Nephron progenitor cell (in vitro differentiated cells): Measurements from ENCODE around the gene GFOD1.
A peak's percentile ranks its signal among the peaks of the same experiment; 100 is the strongest.

Experiments used
- DNase-seq: peaks from one replicate; pipeline ENCODE4 v3.0.0; 2021
- H3K27ac Mint-ChIP-seq: 2 replicates; pipeline ENCODE4 v1.8.0; 2021; ENCODE audit warnings: mild to moderate bottlenecking, moderate library complexity, mixed read lengths
- H3K27me3 Mint-ChIP-seq: 2 replicates; pipeline ENCODE4 v1.8.0; 2021; ENCODE audit warnings: mild to moderate bottlenecking, low read depth, mixed read lengths; ENCODE audit not compliant: poor library complexity
- H3K36me3 Mint-ChIP-seq: 2 replicates; pipeline ENCODE4 v1.8.0; 2021; ENCODE audit warnings: low read depth, mixed read lengths
- H3K4me1 Mint-ChIP-seq: 2 replicates; pipeline ENCODE4 v1.8.0; 2021; ENCODE audit warnings: mixed read lengths
- H3K4me3 Mint-ChIP-seq: 2 replicates; pipeline ENCODE4 v1.8.0; 2021; ENCODE audit warnings: mild to moderate bottlenecking, moderate library complexity, mixed read lengths
- H3K9me3 Mint-ChIP-seq: 2 replicates; pipeline ENCODE4 v1.8.0; 2021; ENCODE audit warnings: mild to moderate bottlenecking, moderate library complexity, mixed read lengths
- CTCF ChIP-seq: fragments of 200-600 bp; sonication (generic); IDR thresholded peaks from 2 replicates; pipeline ENCODE4 v1.5.0; 2021; ENCODE audit warnings: antibody characterized with exemption

GFOD1 gene

DNA sequence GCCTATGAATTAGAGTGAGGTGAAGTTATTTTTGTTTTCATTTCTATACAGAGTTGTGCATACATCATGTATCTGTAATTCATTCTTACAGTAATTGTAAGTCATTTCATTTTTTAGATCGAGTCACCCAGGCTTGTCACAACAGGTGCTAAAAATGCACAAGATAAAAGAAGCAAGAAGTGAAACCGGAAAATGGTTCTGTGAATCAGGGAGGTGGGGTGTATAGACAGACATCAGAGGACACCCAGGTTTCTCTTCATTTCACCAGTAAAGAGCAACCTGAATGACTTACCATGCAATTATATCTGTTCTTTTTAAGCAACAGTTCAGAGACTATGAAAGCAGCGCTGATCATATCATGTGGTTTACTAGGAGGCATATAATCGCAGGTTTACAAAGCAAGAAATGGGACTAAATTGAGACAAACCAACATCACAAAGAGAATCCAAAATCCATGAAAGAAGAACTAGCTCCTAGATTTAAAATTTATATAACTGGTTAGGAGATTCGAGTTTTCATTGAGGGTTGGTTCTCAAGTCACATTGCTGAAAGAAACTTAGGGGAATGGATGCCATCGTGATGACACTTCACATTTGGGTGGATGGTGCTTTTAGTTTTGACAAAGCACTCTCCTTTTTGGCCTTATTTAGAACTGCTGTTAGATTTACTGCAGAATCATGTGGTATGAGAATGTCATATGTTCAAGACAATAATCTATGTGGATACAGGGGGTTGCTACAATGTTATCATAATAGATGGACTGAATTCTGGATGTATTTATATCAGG is 131.2 kb downstream of the GFOD1 start:
- Mint-ChIP-seq H3K27ac (no peak overlapping the region), H3K4me3 (no peak overlapping the region), H3K9me3 (peaks cover 4% of the 10 kb centered on the region), H3K36me3 (no peaks in the 10 kb centered on the region), H3K4me1 (peaks cover 36% of the 10 kb centered on the region), H3K27me3 (peaks cover under 1% of the 10 kb centered on the region)
- DNase-seq, result no peak
- TF ChIP-seq CTCF, result no peak

GRCh38 chr6:13355043-13355945 is 132.1 kb downstream of the GFOD1 start:
- Mint-ChIP-seq H3K4me3 (no peak overlapping the region), H3K9me3 (peaks cover 4% of the 10 kb centered on the region), H3K4me1 (peaks cover 45% of the 10 kb centered on the region), H3K27ac (no peak overlapping the region), H3K27me3 (peaks cover 7% of the 10 kb centered on the region), H3K36me3 (no peaks in the 10 kb centered on the region)
- no peak for DNase-seq
- no peak for TF ChIP-seq CTCF

- H3K27me3 Mint-ChIP-seq, result peaks cover 7% of the 10 kb centered on the region
- H3K4me3 Mint-ChIP-seq, result no peak overlapping the region
- DNase-seq, result no peak
- peaks cover 4% of the 10 kb centered on the region for H3K9me3 Mint-ChIP-seq
- no peak for TF ChIP-seq CTCF
- no peak overlapping the region for H3K27ac Mint-ChIP-seq
- no peaks in the 10 kb centered on the region for H3K36me3 Mint-ChIP-seq
- peaks cover 47% of the 10 kb centered on the region for H3K4me1 Mint-ChIP-seq
Measured at GRCh38 chr6:13354331-13355042, 132.9 kb downstream of the GFOD1 start.

DNA sequence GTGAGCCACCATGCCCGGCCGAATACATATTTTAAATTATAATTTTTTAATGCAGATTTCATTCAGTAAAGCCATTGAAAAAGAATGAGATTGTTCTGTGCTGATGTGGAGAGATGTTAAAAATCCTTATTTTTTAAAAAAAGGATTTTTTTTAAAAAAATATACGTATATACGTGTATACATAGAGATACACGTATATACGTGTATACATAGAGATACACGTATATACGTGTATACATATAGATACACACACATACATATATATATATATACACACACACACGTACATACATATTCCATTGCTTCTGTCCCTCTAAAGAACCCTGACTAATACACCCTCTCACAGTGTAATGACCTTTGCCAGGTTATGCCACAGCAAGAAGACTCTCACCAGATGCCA is 135.2 kb downstream of the GFOD1 start:
- H3K27ac Mint-ChIP-seq, result no peak overlapping the region
- H3K27me3 Mint-ChIP-seq, result peaks cover 7% of the 10 kb centered on the region
- H3K4me3 Mint-ChIP-seq, result no peak overlapping the region
- peaks cover 50% of the 10 kb centered on the region for H3K4me1 Mint-ChIP-seq
- H3K36me3 Mint-ChIP-seq, result no peaks in the 10 kb centered on the region
- TF ChIP-seq CTCF, result no peak
- H3K9me3 Mint-ChIP-seq, result peaks cover 4% of the 10 kb centered on the region
- no peak for DNase-seq

- peaks cover 4% of the 10 kb centered on the region for H3K9me3 Mint-ChIP-seq
- H3K27ac Mint-ChIP-seq, result peak overlapping the region; percentile 68
- H3K4me3 Mint-ChIP-seq, result no peak overlapping the region
- H3K4me1 Mint-ChIP-seq, result peaks cover 46% of the 10 kb centered on the region
- H3K27me3 Mint-ChIP-seq, result peaks cover 7% of the 10 kb centered on the region
- no peaks in the 10 kb centered on the region for H3K36me3 Mint-ChIP-seq
- TF ChIP-seq CTCF, result no peak
- DNase-seq, result no peak
Measured at GRCh38 chr6:13351271-13351670, 136.1 kb downstream of the GFOD1 start.
